Adrenal gland (tissue), 5 donors: ENCODE data around the gene BTNL3.

Source experiments
- CTCF ChIP-seq, 6 experiments: fragments of 450-650 bp in 4 of 6; fragments of 200-600 bp in 2 of 6; sonication (generic) in 1 of 6; IDR thresholded peaks; 1 replicate in 5 of 6; 2 replicates in 1 of 6; pipeline versions ENCODE4 v1.5.1 to v1.8.0; 2016 to 2021; ENCODE audit warnings: antibody characterized with exemption in 6 of 6, mild to moderate bottlenecking in 2 of 6, moderate library complexity in 1 of 6
- POLR2A ChIP-seq, 2 donors: fragments of 450-650 bp; IDR thresholded peaks; one replicate each; pipeline ENCODE4 v1.6.1; 2017; ENCODE audit warnings: antibody characterized with exemption in 2 of 2, mild to moderate bottlenecking in 2 of 2, moderate library complexity in 1 of 2
- donor health status: DM: no; HTN: no; CAD: no.

- no peak for TF ChIP-seq CTCF (IDR thresholded peaks at IDR 0.05)
- TF ChIP-seq POLR2A (IDR thresholded peaks at IDR 0.05): no peak
These were observed 18.3 kb upstream of the BTNL3 start for GRCh38 chr5:180970336-180970735.
